ENCODE data around the gene PHACTR1.

Gene PHACTR1

DNA sequence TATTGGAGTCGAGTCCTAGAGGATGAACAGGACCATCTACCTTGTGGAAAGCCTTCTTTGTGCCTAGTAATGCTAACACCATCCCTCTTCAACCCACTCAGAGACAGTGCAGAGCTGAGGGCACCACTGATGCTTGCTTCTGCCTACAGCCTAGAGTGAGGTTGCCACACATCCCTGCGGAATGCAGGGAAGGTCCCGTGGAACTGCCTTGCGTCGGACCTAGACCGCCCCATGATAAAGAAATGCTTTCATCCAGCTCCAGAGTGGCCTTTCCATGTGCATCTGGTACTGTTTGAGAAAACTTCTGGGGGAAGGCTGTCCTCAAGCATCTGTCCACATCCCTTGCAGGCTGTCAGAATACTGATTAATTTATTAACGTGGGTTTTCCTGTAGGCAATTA lies 168.4 kb downstream of the PHACTR1 start:
- H3K9ac ChIP-seq (ENCODE audit: low read length), result no peak overlapping the region
- H3K27me3 ChIP-seq (replicated peaks; ENCODE audit: control insufficient read depth, insufficient read depth, low read length), result peaks cover 23% of the 10 kb centered on the region
- no peak for DNase-seq (ENCODE audit: low read depth)
- H3K4me1 ChIP-seq (ENCODE audit: control insufficient read depth, insufficient read depth, low read length), result no peaks in the 10 kb centered on the region
- H3K4me3 ChIP-seq (ENCODE audit: low read length), result no peak overlapping the region
- no peaks in the 10 kb centered on the region for H3K9me3 ChIP-seq (ENCODE audit: control insufficient read depth, low read length)
- no peaks in the 10 kb centered on the region for H3K36me3 ChIP-seq (ENCODE audit: control insufficient read depth, insufficient read depth, low read length, severe bottlenecking)

DNA sequence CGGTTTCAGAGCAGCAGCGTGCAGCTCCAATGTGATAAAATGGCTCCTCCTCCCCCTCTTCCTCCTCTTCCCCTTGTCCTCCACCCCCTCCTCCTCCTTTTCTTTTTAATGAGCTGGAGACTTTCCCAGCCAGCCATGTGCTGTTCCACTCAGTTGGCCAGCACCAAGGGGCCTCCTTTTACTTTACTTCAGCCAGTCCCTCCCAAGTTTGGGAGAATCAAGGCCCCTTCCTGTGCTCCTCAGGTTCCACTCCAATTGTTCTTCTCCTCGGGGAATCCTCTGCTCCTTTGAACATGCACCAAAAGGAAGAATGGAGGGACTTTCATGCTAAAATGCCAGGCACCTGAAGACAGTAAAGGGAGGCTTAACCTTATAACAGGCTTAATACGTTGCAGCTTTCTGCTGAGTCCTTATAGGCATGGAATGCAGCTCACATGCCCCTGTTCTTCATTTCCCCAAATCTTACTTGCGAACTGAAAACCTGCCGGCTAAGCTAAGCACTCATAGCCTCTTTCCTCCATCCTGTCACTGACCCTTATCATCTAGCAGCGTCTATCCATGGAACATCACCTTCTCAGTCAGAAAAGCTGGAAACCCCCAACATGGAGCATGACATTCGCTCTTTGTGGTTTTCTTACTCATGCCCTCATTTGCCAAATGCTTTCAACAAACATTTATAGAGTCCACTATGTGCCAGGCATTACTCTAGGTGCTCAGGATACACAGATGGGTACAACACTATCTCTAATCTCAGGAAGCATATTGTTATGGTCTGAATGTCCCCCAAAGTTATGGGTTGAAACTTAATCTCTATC lies 170.6 kb downstream of the PHACTR1 start:
- peaks cover 13% of the 10 kb centered on the region for H3K9me3 ChIP-seq (ENCODE audit: control insufficient read depth, low read length)
- no peak overlapping the region for H3K4me3 ChIP-seq (ENCODE audit: low read length)
- H3K9ac ChIP-seq (ENCODE audit: low read length), result no peak overlapping the region
- no peak for DNase-seq (ENCODE audit: low read depth)
- peaks cover 16% of the 10 kb centered on the region for H3K27me3 ChIP-seq (replicated peaks; ENCODE audit: control insufficient read depth, insufficient read depth, low read length)
- no peaks in the 10 kb centered on the region for H3K36me3 ChIP-seq (ENCODE audit: control insufficient read depth, insufficient read depth, low read length, severe bottlenecking)
- H3K4me1 ChIP-seq (ENCODE audit: control insufficient read depth, insufficient read depth, low read length), result no peaks in the 10 kb centered on the region

DNA sequence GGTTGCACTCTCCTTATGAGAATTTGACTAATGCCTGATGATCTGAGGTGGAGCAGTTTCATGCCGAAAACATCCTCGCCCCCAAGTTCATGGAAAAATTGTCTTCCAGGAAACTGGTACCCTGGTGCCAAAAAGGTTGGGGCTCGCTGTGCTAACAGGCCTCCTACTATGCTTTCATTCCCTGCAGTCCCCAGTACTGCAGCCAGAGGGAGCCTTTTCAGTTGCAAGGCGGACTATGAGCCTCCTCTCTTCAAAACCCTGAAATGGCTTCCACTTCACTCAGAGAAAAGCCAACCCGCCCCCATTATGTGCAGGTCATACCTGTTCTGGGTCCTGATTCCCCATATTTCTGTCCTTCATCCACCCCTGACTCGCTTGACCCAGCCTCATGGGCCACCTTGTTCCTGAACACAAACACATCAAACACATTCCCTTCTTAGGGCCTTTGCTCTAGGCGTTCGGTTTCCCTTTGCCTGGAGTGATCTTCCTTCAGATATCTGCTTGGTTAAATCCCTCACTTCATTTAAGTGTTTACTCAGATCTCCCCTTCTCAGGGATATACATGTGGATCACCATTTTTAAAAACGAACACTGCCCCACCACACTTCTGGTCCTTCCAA lies 173.7 kb downstream of the PHACTR1 start:
- Histone ChIP-seq H3K4me3 (ENCODE audit: low read length) (no peak overlapping the region), H3K36me3 (ENCODE audit: control insufficient read depth, insufficient read depth, low read length, severe bottlenecking) (no peaks in the 10 kb centered on the region), H3K9me3 (ENCODE audit: control insufficient read depth, low read length) (peaks cover 13% of the 10 kb centered on the region), H3K27me3 (replicated peaks; ENCODE audit: control insufficient read depth, insufficient read depth, low read length) (peaks cover 10% of the 10 kb centered on the region), H3K9ac (ENCODE audit: low read length) (no peak overlapping the region), H3K4me1 (ENCODE audit: control insufficient read depth, insufficient read depth, low read length) (no peaks in the 10 kb centered on the region)
- no peak for DNase-seq (ENCODE audit: low read depth)

DNA sequence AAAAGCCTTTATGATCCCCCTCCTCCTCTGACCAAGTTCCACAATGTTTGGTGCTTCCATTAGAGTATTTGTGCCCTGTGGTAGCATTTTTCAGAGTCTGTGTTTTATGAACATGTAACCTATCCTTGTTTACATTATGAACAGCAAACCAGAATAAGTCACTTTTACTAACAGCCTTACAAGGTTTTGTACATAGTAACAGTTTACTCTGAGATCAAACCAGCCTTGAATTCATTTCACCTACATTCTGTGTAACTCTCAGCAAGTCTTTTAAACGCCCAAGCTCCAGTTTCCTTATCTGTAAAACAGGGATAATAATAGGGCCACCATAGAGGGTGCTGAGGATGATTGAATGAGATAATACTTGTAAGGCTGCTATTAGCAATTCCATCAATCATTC lies 175.0 kb downstream of the PHACTR1 start:
- H3K9me3 ChIP-seq (ENCODE audit: control insufficient read depth, low read length), result peaks cover 13% of the 10 kb centered on the region
- no peaks in the 10 kb centered on the region for H3K36me3 ChIP-seq (ENCODE audit: control insufficient read depth, insufficient read depth, low read length, severe bottlenecking)
- DNase-seq (ENCODE audit: low read depth), result no peak
- H3K27me3 ChIP-seq (replicated peaks; ENCODE audit: control insufficient read depth, insufficient read depth, low read length), result peaks cover 17% of the 10 kb centered on the region
- H3K4me1 ChIP-seq (ENCODE audit: control insufficient read depth, insufficient read depth, low read length), result no peaks in the 10 kb centered on the region
- H3K9ac ChIP-seq (ENCODE audit: low read length), result no peak overlapping the region
- H3K4me3 ChIP-seq (ENCODE audit: low read length), result no peak overlapping the region

DNA sequence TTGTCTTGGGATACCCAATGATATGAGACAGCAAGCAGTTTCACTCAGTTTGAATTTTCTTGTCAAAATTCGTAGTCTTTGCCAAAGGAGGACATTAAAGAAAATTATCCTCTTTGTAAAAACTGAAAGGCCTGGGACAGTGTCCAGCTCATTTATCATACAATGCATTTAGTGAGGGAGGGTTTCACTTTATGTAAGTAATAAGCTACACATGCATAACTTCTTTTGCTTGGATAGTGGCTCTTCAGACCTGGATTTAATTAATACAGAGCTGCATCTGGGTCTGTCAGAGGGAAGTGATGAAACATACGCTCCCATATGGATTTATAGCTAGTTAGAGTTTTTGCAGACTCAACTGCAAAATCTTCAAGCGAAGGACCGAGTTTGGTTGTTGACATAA lies 175.6 kb downstream of the PHACTR1 start:
- Histone ChIP-seq H3K9me3 (ENCODE audit: control insufficient read depth, low read length) (peaks cover 13% of the 10 kb centered on the region), H3K36me3 (ENCODE audit: control insufficient read depth, insufficient read depth, low read length, severe bottlenecking) (no peaks in the 10 kb centered on the region), H3K4me1 (ENCODE audit: control insufficient read depth, insufficient read depth, low read length) (no peaks in the 10 kb centered on the region), H3K27me3 (replicated peaks; ENCODE audit: control insufficient read depth, insufficient read depth, low read length) (peaks cover 23% of the 10 kb centered on the region), H3K4me3 (ENCODE audit: low read length) (no peak overlapping the region), H3K9ac (ENCODE audit: low read length) (no peak overlapping the region)
- DNase-seq (ENCODE audit: low read depth), result no peak

DNA sequence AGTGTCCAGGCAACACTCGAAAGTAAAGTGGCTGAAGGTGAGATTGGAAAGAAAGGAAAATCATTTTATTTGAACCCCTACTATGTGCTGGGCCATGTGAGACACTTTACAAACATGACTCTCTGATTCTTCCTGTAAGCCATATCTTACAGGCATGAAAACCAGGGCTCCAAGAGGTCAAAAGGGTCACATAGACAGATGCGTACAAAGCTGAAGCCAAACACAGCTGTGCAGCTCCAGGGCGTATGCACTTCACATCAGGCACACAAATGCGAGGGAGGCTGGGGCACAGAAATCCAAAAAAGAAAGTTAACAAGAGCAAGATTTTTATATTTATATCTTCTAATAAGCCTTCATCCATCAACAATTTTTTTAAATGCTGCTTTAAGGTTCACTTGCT lies 176.5 kb downstream of the PHACTR1 start:
- Histone ChIP-seq H3K4me1 (ENCODE audit: control insufficient read depth, insufficient read depth, low read length) (no peaks in the 10 kb centered on the region), H3K9me3 (ENCODE audit: control insufficient read depth, low read length) (peaks cover 13% of the 10 kb centered on the region), H3K9ac (ENCODE audit: low read length) (no peak overlapping the region), H3K4me3 (ENCODE audit: low read length) (no peak overlapping the region), H3K27me3 (replicated peaks; ENCODE audit: control insufficient read depth, insufficient read depth, low read length) (peaks cover 24% of the 10 kb centered on the region), H3K36me3 (ENCODE audit: control insufficient read depth, insufficient read depth, low read length, severe bottlenecking) (no peaks in the 10 kb centered on the region)
- no peak for DNase-seq (ENCODE audit: low read depth)

DNA sequence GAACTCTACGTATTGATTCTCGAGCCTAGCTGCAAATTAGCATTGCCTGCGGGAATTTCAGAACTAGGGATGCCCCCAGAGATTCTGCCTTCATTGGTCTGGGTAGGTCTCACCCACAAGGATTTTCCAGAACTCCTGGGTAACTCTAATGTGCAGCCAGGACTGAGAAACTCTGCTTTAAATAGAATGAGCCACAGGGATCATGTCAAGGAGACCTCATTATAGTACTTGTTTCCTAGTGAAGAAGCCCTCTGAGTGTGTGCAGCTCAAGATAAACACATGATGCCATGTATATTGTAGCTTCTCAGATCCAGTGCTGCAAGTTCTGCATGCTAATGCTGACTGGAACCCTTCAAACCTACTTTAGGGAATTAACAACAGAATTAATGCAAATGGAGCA lies 179.2 kb downstream of the PHACTR1 start:
- Histone ChIP-seq H3K27me3 (replicated peaks; ENCODE audit: control insufficient read depth, insufficient read depth, low read length) (peaks cover 40% of the 10 kb centered on the region), H3K4me3 (ENCODE audit: low read length) (no peak overlapping the region), H3K9ac (ENCODE audit: low read length) (no peak overlapping the region), H3K9me3 (ENCODE audit: control insufficient read depth, low read length) (peaks cover 12% of the 10 kb centered on the region), H3K36me3 (ENCODE audit: control insufficient read depth, insufficient read depth, low read length, severe bottlenecking) (no peaks in the 10 kb centered on the region), H3K4me1 (ENCODE audit: control insufficient read depth, insufficient read depth, low read length) (no peaks in the 10 kb centered on the region)
- no peak for DNase-seq (ENCODE audit: low read depth)

DNA sequence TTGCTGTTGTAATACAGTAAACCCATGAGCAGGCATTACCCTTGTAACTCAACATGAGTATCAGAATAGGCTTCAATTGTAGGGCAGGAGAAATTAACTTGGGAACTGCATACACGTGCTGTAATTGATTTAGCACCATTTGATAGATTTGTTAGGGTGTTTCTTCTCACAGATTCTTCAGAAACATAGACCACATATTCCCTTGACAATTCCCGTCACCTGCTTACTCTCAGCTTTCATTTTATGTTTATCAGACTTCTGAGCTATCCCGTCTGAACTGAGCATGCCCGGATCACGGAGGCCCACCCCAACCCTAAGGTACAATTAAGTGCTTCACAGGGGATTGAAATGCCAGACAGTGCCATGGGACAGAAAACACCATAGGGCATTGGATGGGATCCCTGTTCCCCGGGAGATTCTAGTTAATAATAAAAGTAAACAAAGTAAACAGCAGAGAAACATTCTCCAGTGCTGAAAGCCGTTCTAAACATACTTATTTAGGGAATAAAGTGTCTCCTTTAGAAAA lies 179.7 kb downstream of the PHACTR1 start:
- no peaks in the 10 kb centered on the region for H3K4me1 ChIP-seq (ENCODE audit: control insufficient read depth, insufficient read depth, low read length)
- H3K36me3 ChIP-seq (ENCODE audit: control insufficient read depth, insufficient read depth, low read length, severe bottlenecking), result no peaks in the 10 kb centered on the region
- peaks cover 8% of the 10 kb centered on the region for H3K9me3 ChIP-seq (ENCODE audit: control insufficient read depth, low read length)
- DNase-seq (ENCODE audit: low read depth), result no peak
- no peak overlapping the region for H3K4me3 ChIP-seq (ENCODE audit: low read length)
- no peak overlapping the region for H3K9ac ChIP-seq (ENCODE audit: low read length)
- H3K27me3 ChIP-seq (replicated peaks; ENCODE audit: control insufficient read depth, insufficient read depth, low read length), result peaks cover 40% of the 10 kb centered on the region

DNA sequence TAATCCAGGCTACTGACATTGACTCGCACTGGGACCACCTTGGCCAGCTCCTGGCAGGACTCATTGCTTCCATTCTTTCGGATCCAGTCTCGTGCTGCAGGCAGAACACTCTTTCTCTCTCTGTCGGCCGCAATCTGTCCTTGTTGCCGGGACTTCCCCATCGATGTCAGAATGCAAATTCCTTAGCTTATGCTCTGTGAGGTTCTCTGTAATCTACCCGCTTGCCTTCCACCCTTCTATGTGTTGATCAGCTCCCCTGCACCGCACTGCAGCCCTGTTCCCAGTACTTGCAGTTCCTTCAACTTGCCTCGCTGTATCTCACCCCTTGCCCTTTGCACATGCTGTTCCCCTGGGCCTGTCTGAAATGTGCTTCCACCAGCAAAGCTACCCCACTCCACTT lies 182.0 kb downstream of the PHACTR1 start:
- Histone ChIP-seq H3K27me3 (replicated peaks; ENCODE audit: control insufficient read depth, insufficient read depth, low read length) (peaks cover 43% of the 10 kb centered on the region), H3K9me3 (ENCODE audit: control insufficient read depth, low read length) (no peaks in the 10 kb centered on the region), H3K36me3 (ENCODE audit: control insufficient read depth, insufficient read depth, low read length, severe bottlenecking) (no peaks in the 10 kb centered on the region), H3K4me1 (ENCODE audit: control insufficient read depth, insufficient read depth, low read length) (no peaks in the 10 kb centered on the region), H3K4me3 (ENCODE audit: low read length) (no peak overlapping the region), H3K9ac (ENCODE audit: low read length) (no peak overlapping the region)
- no peak for DNase-seq (ENCODE audit: low read depth)

DNA sequence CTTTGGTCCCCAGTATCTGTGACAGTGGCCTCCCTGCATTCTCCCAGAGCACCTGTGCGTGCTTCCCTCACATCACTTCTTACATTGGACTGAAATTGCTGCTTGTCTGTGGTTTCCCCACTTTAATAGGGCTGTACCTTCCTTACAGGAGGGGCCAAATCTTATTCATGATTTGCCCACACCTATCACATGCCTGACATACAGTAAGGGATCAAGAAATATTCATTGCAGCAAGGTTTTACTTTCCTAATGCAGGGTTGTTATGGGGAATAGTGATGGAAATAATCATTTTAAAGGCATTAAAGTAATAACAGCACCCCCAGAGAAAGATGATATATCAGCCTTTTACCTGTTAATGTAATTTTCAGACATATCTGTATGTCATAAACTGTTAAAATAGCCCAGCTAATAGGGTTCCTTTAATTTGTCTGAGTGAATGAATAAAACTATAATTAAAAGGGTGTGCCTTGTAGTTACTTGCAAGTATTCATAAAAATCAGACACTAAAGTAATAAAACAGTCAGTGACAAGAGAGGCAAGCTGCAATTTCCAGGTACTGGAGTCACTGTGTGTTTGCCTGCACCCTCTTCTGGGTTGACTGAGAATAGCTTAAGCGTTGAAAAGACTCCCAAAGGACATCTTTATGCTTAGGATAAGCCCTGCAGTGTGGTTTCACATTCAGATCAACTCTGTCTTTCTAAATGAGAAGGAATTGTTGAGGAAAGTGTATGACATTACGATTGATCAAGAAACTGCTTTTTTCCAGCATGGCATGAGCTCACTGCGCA lies 182.7 kb downstream of the PHACTR1 start:
- Histone ChIP-seq H3K4me3 (ENCODE audit: low read length) (no peak overlapping the region), H3K36me3 (ENCODE audit: control insufficient read depth, insufficient read depth, low read length, severe bottlenecking) (no peaks in the 10 kb centered on the region), H3K9ac (ENCODE audit: low read length) (no peak overlapping the region), H3K9me3 (ENCODE audit: control insufficient read depth, low read length) (no peaks in the 10 kb centered on the region), H3K4me1 (ENCODE audit: control insufficient read depth, insufficient read depth, low read length) (no peaks in the 10 kb centered on the region), H3K27me3 (replicated peaks; ENCODE audit: control insufficient read depth, insufficient read depth, low read length) (peaks cover 43% of the 10 kb centered on the region)
- no peak for DNase-seq (ENCODE audit: low read depth)

DNA sequence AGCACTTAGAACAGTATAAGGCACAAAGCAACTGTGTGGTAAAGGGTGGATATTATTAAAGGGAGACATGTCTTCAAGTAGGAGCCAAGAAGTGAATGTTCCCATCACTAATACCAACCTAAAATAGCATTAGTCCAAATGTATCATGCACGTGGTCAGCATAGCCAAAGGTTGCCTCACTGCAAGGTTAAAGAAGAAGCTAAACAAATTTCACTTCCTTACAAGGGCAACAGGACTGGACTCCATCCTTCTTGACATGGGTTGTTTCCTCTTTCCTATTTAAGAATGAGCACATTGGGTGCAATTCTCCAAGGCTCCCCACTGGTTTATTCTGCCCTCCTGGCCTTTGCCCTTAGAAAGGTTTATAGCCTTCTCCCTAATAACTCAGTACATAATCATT lies 186.7 kb downstream of the PHACTR1 start:
- Histone ChIP-seq H3K4me3 (ENCODE audit: low read length) (no peak overlapping the region), H3K4me1 (ENCODE audit: control insufficient read depth, insufficient read depth, low read length) (no peaks in the 10 kb centered on the region), H3K9ac (ENCODE audit: low read length) (no peak overlapping the region), H3K36me3 (ENCODE audit: control insufficient read depth, insufficient read depth, low read length, severe bottlenecking) (no peaks in the 10 kb centered on the region), H3K27me3 (replicated peaks; ENCODE audit: control insufficient read depth, insufficient read depth, low read length) (peaks cover 39% of the 10 kb centered on the region), H3K9me3 (ENCODE audit: control insufficient read depth, low read length) (no peaks in the 10 kb centered on the region)
- DNase-seq (ENCODE audit: low read depth), result no peak
